HG02943 (cell line): ENCODE data around the gene COL26A1.
"Not testable (repeated sequence)": the region's sequence is repeated elsewhere in the genome, so short reads cannot be mapped to it uniquely, and the experiment has no call there.

ENCODE experiments used
- ATAC-seq: cut with Tn5 transposase; IDR thresholded peaks from one replicate; pipeline ENCODE4 v1.9.1; 2021; ENCODE audit warnings: mild to moderate bottlenecking, low read depth, moderate library complexity; ENCODE audit not compliant: unreplicated experiment

The COL26A1 gene

DNA sequence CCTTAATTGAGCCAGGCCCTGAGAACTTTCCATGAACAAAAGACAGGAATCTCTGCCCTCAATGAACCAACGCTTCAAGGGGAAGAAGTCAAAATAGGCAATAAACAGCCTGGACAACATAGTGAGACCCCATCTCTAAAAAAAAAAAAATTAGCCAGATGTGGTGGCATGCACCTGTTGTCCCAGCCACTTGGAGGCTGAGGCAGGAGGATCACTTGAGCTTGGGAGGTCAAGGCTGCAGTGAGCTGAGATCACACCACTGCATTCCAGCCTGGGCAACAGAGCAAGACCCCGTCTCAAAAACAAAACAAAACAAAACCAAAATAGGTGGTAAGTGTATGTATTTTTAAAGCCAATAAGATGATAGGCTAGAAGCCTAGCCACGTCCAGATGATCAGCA, 198.6 kb downstream of the COL26A1 start:
- not testable (repeated sequence) for ATAC-seq

DNA sequence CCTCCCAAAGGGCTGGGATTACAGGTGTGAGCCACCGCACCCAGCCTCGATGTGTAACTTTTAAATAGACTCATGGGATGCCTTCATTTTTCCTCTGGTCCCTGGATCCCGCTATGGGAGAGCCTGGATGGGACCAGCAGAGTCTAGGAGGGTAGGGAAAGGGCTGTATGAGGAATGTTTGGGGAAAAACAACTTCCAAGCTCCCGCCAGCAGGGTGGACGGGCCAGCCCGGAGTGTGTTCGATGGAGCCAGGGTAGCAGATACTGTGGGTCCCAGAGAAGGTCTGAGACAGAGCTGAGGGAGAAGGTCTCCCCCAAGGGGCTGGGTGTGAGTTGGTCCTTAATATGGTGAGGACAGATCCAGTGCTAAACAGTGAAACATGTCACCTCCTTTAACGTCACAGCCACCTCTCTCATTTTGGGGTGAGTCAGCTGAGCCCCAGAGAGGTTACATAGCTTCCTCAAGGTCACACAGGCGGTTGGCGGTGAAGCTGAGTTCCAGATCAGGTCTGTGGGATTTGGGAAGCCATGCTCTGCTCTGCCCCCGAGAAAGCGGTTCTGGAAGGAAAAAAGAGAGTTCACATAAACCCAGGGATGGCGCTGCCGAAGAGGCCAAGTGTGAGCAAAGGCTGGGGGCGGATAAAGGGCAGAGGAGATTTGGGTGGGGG, 200.0 kb downstream of the COL26A1 start:
- ATAC-seq, result no peak

- no peak for ATAC-seq
These were observed 200.7 kb downstream of the COL26A1 start for GRCh38 chr7:101563198-101563901.

DNA sequence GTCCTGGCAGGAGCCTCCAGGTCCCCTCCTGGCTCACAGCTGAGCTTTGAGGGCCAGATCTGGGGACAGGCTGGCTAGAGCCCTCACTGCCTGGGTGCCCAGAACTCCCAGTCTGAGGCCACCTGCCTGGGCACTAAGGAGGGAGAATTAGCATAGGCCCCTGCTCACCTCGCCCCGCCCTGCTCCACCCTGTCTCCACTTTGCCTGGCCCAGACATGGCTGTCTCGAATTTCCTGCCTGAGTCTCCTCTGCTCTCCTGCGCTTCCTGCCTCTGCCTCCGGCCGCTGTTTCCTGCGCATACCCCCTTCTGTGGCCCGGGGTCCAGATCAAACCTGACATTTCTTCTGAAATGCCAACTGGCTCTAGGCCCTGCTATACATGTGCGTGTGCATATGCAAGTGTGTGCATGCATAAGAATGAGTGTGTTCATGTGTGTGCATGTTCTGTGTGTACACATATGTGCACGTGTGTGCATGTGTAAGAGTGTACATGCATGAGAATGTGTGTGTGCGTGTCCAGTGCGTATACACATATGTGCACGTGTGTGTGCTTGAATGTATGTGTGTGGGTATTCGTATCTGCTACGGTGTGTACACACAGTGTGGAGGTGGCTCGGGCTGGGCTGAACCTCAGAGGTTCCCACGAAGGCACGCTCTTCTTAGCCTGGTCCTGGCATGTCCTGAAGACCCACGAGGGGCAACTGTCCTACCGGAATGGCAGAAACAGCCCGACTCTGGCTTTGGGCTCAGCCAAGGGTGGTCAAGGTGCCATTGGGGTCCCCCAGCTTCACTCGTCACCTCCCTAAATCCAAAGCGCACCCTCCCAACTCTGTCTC, 201.5 kb downstream of the COL26A1 start:
- no peak for ATAC-seq

GRCh38 chr7:101564778-101565211, 202.1 kb downstream of the COL26A1 start:
- ATAC-seq, result no peak

DNA sequence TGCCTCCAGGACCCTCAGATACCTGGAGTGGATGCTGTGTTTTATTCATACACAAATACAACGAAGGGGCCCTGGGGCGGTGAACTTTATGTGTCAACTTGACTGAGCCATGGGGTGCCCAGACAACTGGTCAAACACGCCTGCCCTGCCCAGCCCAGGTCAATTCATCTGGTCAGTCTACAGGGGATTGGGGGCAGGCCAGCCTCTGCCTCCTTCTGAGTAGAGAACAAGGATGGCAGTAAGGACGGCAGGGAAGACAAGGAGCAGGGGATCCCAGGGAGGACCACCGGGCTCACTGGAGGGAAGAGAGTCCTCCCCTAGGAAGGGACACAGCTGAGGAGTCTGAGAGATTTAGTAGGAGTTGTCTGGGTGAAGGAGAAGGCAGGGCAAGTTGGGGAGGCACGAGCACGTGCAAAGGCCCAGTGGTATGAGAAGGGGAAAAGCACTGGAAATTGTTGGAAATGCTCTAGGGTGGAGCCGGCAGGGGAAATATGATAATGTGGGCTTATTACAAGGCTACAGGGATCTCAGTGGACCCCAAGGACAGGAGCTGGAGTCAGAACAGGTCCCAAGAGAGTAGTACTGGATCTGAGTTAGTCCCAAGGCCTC, 203.0 kb downstream of the COL26A1 start:
- no peak for ATAC-seq

- no peak for ATAC-seq
These were observed 204.6 kb downstream of the COL26A1 start for GRCh38 chr7:101567230-101567629.

DNA sequence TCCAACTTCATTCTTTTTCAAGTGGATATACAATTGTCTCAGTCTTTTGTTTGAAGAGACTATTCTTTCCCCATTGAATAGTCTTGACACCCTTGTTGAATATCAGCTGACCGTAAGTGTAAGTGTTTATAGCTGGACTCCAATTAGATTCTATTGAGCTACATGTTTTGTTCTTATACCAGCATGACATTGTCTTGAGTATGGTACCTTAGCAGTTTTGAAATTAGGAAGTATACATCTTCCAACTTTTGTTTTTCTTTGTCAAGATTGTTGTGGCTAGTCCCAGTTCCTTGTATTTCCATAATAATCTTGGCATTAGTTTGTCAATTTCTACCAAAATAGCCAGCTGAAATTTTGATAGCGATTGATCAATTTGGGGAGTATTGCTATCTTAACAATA, 209.5 kb downstream of the COL26A1 start:
- ATAC-seq, result no peak

GRCh38 chr7:101575168-101575567, 212.5 kb downstream of the COL26A1 start:
- no peak for ATAC-seq

GRCh38 chr7:101575721-101576120, 213.0 kb downstream of the COL26A1 start:
- no peak for ATAC-seq

DNA sequence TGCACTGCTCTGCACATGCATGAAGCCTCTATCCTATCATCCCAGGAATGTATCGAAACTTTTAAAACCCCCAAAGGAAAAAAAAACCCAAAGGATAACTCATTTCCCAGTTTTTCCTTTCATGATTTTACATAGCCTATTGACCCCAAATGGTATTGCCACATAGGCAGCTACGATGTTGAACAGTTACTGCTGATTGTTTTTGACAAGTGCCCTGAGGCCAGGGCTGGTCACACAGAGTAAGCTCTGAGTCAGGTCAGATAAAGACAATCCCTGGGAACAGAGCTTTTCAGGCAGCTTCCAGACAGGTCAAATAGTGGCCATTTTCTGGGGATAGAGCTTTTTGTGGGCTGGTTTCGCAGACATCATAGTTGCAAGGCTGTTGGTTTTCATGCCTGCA, 214.3 kb downstream of the COL26A1 start:
- ATAC-seq, result no peak

GRCh38 chr7:101578552-101578951, 215.9 kb downstream of the COL26A1 start:
- no peak for ATAC-seq

- no peak for ATAC-seq
These were observed 217.9 kb downstream of the COL26A1 start for GRCh38 chr7:101580596-101580995.

GRCh38 chr7:101581891-101582290, 219.2 kb downstream of the COL26A1 start:
- ATAC-seq, result no peak

DNA sequence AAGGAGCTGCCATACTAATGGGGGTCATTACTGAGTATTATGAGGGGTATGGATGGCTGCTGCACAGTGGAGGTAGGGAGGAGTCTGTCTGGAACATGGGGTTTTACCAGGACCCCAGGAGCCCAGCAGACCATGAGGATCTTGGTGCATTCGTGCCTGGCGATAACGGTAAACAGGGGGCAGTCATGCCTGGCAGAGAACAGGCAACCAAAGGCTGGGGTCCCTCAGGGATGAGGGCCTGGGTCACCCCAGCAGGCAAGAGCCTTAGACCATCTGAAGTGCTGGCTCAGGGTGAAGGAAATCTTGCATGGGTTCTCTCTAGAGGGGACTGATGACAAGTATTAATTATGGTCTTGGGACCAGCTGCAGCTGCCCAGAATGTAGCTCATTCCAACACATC, 220.3 kb downstream of the COL26A1 start:
- no peak for ATAC-seq

DNA sequence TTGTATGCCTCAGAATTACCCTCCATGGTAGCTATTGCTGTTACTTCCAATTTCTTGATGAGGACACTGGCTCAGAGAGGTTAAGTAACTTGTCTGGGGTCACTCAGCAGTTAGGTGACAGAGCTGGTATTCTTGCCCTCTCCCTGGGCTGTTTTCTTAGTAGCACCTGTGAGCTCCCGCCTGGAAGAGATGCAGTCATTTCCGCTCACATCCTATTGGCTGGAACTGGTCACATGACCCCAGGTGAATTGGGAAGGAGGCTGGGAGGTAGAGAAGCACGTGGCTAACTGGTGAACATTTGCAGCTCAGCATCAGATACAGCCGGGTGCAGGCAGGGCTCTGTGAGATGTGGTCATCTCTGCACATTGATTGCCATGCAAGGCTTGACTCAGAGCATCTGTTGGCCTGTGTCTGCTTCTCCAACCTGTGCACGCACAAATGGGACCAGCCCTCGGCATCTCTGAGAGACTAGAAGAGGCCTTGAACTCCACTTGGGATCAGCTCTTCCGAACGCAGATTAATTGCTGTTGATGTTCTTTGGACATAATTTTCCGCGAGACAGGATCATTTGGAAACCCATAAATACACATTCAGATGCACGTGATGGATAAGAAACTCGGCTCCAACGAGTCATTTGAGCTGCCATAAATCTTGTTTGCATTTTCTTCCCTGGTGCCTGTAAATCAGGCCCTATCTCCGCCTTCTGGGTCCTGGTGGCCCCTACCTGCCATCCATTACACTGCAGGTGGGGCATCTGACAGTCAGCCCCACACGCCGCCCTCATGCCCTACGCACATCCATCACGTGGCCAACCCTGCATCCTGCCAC, 223.6 kb downstream of the COL26A1 start:
- ATAC-seq, result no peak

DNA sequence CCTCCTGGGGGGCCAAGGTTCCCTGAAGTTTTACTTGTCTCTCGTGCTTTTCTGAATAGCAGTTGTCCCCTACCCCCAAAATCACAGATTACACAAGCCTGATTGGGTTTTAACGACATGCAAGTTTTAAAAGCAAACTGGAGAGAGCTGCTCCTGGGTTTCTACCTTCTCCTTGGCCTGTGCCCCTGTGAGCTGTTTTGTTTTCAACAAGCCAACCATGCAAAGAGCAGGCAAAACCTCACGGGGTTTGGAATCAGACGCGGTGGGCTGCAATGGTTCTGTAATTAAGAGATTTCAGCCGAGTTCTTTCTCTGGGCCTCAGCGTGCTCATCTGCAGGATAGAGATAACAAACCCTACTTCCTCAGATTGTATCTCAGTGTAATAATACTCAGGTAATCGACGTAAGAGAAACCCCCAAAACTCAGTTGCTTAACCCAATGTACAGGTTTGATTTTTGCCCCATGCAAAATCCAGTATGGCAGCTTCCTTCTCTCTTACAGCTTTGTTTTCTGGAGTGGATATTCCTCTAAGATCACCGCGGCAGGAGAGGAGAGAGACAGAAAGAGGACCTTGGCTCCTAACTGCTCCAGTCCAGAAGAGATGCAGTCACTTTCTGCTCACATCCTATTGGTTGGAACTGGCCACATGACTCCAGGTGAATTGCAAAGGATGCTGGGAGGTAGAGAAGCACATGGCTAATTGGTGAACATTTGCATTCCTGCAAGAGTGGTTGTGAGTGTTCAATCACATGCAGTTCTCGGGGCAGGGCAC, 224.4 kb downstream of the COL26A1 start:
- no peak for ATAC-seq

DNA sequence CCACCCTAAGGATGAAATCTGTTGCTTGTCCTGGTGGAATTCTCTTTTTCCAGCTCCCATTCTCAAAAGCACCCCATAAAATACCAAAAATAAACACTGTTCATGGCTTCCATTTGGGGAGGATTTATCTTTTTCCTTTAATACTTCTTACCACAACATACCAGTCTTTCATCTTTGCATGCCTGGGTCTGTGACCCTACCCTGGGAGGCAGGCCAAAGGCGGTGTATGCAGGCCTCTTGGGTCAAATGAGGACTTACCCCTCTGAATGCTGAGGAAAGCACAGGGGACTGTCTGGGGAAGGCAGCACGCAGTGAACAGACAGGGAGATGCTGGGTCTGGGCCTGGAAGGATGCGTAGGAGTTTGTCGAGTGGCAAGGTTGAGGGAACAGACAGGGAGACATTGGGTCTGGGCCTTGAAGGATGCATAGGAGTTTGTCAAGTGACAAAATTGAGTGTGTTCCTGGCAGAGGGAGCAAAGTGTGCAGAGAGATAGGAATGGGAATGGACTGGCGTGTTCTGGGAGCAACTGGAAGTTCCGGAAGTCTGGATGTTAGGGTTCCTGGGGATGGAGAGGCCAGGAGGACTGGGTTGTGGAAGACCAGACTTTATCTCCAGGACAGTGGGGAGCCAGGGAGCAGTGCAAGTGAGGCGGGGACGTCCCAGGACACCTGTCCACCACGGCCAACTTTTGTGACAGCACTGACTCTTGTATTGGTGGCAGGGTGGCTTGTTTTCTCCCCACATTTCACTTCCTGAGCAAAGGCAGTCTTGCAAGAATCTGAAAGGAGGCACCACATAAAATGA, 225.7 kb downstream of the COL26A1 start:
- ATAC-seq, result no peak

DNA sequence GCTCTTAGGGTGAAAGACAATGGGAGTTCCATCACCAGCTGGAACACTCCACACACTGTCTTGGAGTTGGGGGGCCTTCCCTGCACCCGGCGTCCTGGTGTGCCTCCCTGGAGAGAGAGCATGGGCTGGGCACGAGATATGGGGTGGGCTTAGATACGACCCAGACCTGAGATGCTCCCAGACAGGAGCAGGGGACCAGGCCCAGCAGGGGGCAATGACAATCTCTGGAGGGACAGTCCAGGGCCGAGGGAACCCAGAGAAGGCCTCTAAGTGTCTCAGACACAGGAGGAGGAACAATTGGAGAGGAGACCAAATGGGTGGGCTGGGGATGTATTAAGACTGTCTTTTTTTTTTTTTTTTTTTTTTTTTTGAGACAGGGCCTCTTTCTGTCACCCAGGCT, 226.4 kb downstream of the COL26A1 start:
- ATAC-seq, result no peak
